Measurements from ENCODE around the gene UBN2. TPM values are rescaled to one million over a fixed set of nuclear protein-coding genes. Genes with fewer than 3 reads are reported as not detected.
A peak's percentile ranks its signal among the peaks of the same experiment; 100 is the strongest.

The UBN2 gene
- total RNA-seq, 1 experiment from 2014 or later: 14.8 TPM

GRCh38 chr7:139340808-139341057 is 109.7 kb downstream of the UBN2 start:
- RAD21 ChIA-PET (ENCODE audit: low non-redundant PET in 1 of 2, low total read pairs in 2 of 2, uncharacterized antibody in 2 of 2, unreplicated experiment in 2 of 2): no interaction called here
- Histone ChIP-seq H3K36me3 (ENCODE audit: control insufficient read depth in 1 of 2, insufficient read depth in 2 of 2, low read length in 2 of 2) (no peaks in the 10 kb centered on the region), H4K20me1 (ENCODE audit: insufficient read depth) (no peaks in the 10 kb centered on the region), H3K9me3 (ENCODE audit: control insufficient read depth in 1 of 2, insufficient read depth in 1 of 2, low read depth in 1 of 2, low read length in 2 of 2) (peaks cover 0 to 5% of the 10 kb centered on the region in 2 experiments; a peak in 1 of 4 replicates), H3K27me3 (ENCODE audit: insufficient read depth, low read length) (no peaks in the 10 kb centered on the region), H3K4me2 (ENCODE audit: low read length) (peak overlapping the region; percentile 94), H3K79me2 (ENCODE audit: insufficient read depth, low read length) (peaks cover 24% of the 10 kb centered on the region), H3K4me3 (replicated peaks in 1 of 2; ENCODE audit: low read depth in 1 of 2, low read length in 2 of 2) (peak overlapping the region; percentile 78 to 90), H3K9ac (ENCODE audit: low read length) (peak overlapping the region; percentile 94), H3K27ac (ENCODE audit: low read depth, low read length) (peak overlapping the region; percentile 95), H3K9me2 (ENCODE audit: insufficient read depth) (no peaks in the 10 kb centered on the region), H3K4me1 (ENCODE audit: control insufficient read depth in 1 of 2, insufficient read depth in 2 of 2, low read length in 2 of 2) (peaks cover 3 to 26% of the 10 kb centered on the region in 2 experiments; a peak in 3 of 4 replicates), H2AFZ (ENCODE audit: low read depth, low read length, poor library complexity, severe bottlenecking) (peak overlapping the region; percentile 56)
- ATAC-seq: no peak
- TF ChIP-seq SRF (IDR thresholded peaks at IDR 0.05; ENCODE audit: low read depth): no peak
- no peak for TF ChIP-seq ZFX (IDR thresholded peaks at IDR 0.05)
- TF ChIP-seq TCF7L2 (IDR thresholded peaks at IDR 0.05; ENCODE audit: borderline replicate concordance, extremely low read depth, insufficient read depth, insufficient read length): no peak
- TF ChIP-seq CTCF (IDR thresholded peaks at IDR 0.05 in 2 of 3, conservative IDR thresholded peaks at IDR 0.05 in 1 of 3; ENCODE audit: borderline replicate concordance in 1 of 3, insufficient read depth in 1 of 3, low read depth in 2 of 3, low read length in 2 of 3): no peak
- TF ChIP-seq ATF3 (IDR thresholded peaks at IDR 0.05): no peak
- no peak for TF ChIP-seq ZNF274 (IDR thresholded peaks at IDR 0.05; ENCODE audit: low read depth, low read length)
- BruUV-seq (replicated peaks): no TSS peak
- intact Hi-C loops (cut with micrococcal nuclease): loop anchor here (1.0 to 10.0 kb wide), 2 partner anchors 19 to 236 kb away; partner anchors contain the start of genes LUC7L2 and ZC3HAV1
- CTCF ChIA-PET: interaction anchor here (0.7 to 1.4 kb wide), 2 partner anchors 13 to 207 kb away, joined by 4 read pairs; a partner anchor contains a TSS
- no peak for DNase-seq (ENCODE audit: low read depth, low spot score)
- POLR2A ChIA-PET: no interaction called here
